RWPE2 (cell line): ENCODE results near the gene RB1.

Source experiments
- ATAC-seq: fragments of 200-7000 bp; cut with Tn5 transposase; 3 replicates; pipeline ENCODE4 v1.9.1; 2021; ENCODE audit warnings: low read depth
- DNase-seq: peaks from one replicate; pipeline ENCODE4 v3.0.0-alpha.2; 2020; ENCODE audit warnings: low spot score
- H3K27ac ChIP-seq: fragments of 450-650 bp; 2 replicates; pipeline ENCODE4 v1.5.1; 2017; ENCODE audit warnings: mild to moderate bottlenecking; ENCODE audit not compliant: poor library complexity, severe bottlenecking
- H3K27me3 ChIP-seq: fragments of 250-450 bp; sonication (Bioruptor Pico); 2 replicates; pipeline ENCODE4 v1.5.1; 2021; ENCODE audit warnings: mild to moderate bottlenecking, moderate library complexity; ENCODE audit not compliant: insufficient read depth, poor library complexity, severe bottlenecking
- H3K36me3 ChIP-seq: fragments of 250-450 bp; sonication (Bioruptor Pico); 2 replicates; pipeline ENCODE4 v1.5.1; 2020; ENCODE audit warnings: low read depth, mild to moderate bottlenecking, moderate library complexity
- H3K4me1 ChIP-seq: fragments of 250-450 bp; sonication (Bioruptor Pico); 2 replicates; pipeline ENCODE4 v1.5.1; 2021; ENCODE audit warnings: mild to moderate bottlenecking, moderate library complexity; ENCODE audit not compliant: insufficient read depth, poor library complexity, severe bottlenecking
- H3K4me3 ChIP-seq: fragments of 250-450 bp; sonication (Bioruptor Pico); 2 replicates; pipeline ENCODE4 v1.5.1; 2021; ENCODE audit warnings: mild to moderate bottlenecking, moderate library complexity; ENCODE audit not compliant: severe bottlenecking
- H3K9me3 ChIP-seq: fragments of 250-450 bp; sonication (Bioruptor Pico); 2 replicates; pipeline ENCODE4 v1.5.1; 2021; ENCODE audit warnings: mild to moderate bottlenecking, moderate library complexity; ENCODE audit not compliant: severe bottlenecking
- TF ChIP-seq, protein P1 (sequence below): fragments of 450-650 bp; IDR thresholded peaks from one replicate; pipeline ENCODE4 v1.5.1; 2017; ENCODE audit warnings: mild to moderate bottlenecking, moderate library complexity; ENCODE audit not compliant: poor library complexity, severe bottlenecking

Gene RB1

DNA sequence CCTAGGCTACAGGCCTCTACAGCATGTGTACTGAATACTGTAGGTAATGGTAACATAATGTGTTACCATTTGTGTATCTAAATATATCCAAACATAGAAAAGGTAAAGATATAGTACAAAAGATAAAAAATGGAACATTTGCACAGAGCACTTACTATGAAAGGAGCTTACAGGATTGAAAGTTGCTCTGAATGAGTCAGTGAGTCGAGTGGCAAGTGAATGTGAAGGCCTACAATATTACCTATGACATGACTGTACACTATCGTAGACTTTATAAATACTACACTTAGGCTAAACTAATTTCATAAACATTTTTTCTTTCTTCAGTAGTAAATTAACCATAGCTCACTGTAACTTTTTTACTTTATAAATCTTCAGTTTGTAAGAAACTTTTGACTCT lies 74.3 kb downstream of the RB1 start:
- Histone ChIP-seq H3K36me3 (peaks cover 67% of the 10 kb centered on the region), H3K4me3 (no peak overlapping the region), H3K27me3 (no peaks in the 10 kb centered on the region), H3K9me3 (no peaks in the 10 kb centered on the region), H3K4me1 (no peaks in the 10 kb centered on the region), H3K27ac (no peak overlapping the region)
- DNase-seq = no peak
- no peak for ATAC-seq
- TF ChIP-seq, protein P1, sequence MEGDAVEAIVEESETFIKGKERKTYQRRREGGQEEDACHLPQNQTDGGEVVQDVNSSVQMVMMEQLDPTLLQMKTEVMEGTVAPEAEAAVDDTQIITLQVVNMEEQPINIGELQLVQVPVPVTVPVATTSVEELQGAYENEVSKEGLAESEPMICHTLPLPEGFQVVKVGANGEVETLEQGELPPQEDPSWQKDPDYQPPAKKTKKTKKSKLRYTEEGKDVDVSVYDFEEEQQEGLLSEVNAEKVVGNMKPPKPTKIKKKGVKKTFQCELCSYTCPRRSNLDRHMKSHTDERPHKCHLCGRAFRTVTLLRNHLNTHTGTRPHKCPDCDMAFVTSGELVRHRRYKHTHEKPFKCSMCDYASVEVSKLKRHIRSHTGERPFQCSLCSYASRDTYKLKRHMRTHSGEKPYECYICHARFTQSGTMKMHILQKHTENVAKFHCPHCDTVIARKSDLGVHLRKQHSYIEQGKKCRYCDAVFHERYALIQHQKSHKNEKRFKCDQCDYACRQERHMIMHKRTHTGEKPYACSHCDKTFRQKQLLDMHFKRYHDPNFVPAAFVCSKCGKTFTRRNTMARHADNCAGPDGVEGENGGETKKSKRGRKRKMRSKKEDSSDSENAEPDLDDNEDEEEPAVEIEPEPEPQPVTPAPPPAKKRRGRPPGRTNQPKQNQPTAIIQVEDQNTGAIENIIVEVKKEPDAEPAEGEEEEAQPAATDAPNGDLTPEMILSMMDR = no peak

- no peak for DNase-seq
- Histone ChIP-seq H3K9me3 (no peaks in the 10 kb centered on the region), H3K4me1 (no peaks in the 10 kb centered on the region), H3K27me3 (no peaks in the 10 kb centered on the region), H3K4me3 (no peak overlapping the region), H3K27ac (no peak overlapping the region), H3K36me3 (peaks cover 59% of the 10 kb centered on the region)
- no peak for ATAC-seq
- TF ChIP-seq, protein P1 = no peak
Measured at GRCh38 chr13:48380581-48380980, 77.0 kb downstream of the RB1 start.

- no peak overlapping the region for H3K27ac ChIP-seq
- H3K4me3 ChIP-seq = no peak overlapping the region
- H3K9me3 ChIP-seq = no peaks in the 10 kb centered on the region
- H3K4me1 ChIP-seq = no peaks in the 10 kb centered on the region
- ATAC-seq (no peak), DNase-seq (no peak)
- H3K36me3 ChIP-seq = peaks cover 38% of the 10 kb centered on the region
- H3K27me3 ChIP-seq = no peaks in the 10 kb centered on the region
- TF ChIP-seq, protein P1 = no peak
Measured at GRCh38 chr13:48383384-48383783, 79.8 kb downstream of the RB1 start.

DNA sequence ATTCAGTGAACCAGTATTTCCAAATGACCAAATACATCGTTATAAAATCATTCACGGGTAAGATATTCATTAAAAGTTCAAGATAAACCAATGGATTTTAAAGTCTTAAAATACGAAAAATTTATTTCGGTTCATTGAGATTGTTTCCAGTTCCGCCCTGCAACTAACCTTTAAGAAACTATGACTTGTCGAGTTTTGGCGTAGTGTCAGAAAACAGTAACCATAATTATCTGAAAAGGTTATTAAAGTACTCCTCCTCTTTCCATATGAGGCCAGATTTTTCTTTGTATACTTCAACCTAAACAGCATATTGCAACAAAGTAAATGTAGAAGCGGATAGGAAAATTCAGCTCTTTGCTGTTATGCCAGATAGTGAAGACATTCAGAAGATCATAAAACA lies 83.3 kb downstream of the RB1 start:
- Histone ChIP-seq H3K36me3 (peaks cover 16% of the 10 kb centered on the region; the same call in 1 of the 2 replicates), H3K9me3 (no peaks in the 10 kb centered on the region), H3K27me3 (no peaks in the 10 kb centered on the region), H3K27ac (no peak overlapping the region), H3K4me1 (no peaks in the 10 kb centered on the region), H3K4me3 (no peak overlapping the region)
- ATAC-seq = no peak
- no peak for DNase-seq
- TF ChIP-seq, protein P1 = no peak

DNA sequence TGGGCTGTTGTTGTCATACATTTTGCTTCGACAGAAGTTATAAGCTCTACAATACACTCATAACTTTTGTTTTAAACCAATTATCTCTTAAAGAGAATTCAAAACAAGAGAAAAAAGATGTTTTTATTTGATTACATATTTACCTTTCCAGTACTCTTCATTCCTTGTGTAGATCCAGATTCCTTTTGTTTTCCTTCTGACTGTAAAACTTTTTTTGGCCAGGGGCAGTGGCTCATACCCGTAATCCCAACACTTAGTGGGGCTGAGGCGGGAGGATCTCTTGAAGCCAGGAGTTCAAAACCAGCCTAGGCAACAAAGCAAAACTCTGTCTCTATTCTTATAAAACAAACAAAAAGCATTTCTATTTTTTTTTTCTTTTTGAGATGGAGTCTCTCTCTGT lies 87.7 kb downstream of the RB1 start:
- Histone ChIP-seq H3K4me1 (no peaks in the 10 kb centered on the region), H3K9me3 (no peaks in the 10 kb centered on the region), H3K4me3 (no peak overlapping the region), H3K36me3 (peaks cover 8% of the 10 kb centered on the region), H3K27me3 (no peaks in the 10 kb centered on the region), H3K27ac (no peak overlapping the region)
- TF ChIP-seq, protein P1 = no peak
- DNase-seq (no peak), ATAC-seq (no peak)
